LNCaP clone FGC (cell line): ENCODE results near the gene MAPRE2.

Source experiments
- DNase-seq: peaks from one replicate; pipeline ENCODE4 v3.0.0-alpha.2; 2011; ENCODE audit warnings: low read depth
- H3K4me3 ChIP-seq: 2 replicates; pipeline ENCODE4 v1.5.1; 2011; ENCODE audit warnings: mild to moderate bottlenecking, low read depth, low read length, control low read depth
- CTCF ChIP-seq: IDR thresholded peaks from 2 replicates; pipeline ENCODE4 v1.5.1; 2012; ENCODE audit warnings: mild to moderate bottlenecking; ENCODE audit not compliant: control insufficient read depth, insufficient read depth; ENCODE audit errors: extremely low read depth

Gene MAPRE2

GRCh38 chr18:35024965-35025364 lies 16.2 kb upstream of the MAPRE2 start:
- no peak overlapping the region for H3K4me3 ChIP-seq
- DNase-seq, result peak; percentile 71

GRCh38 chr18:35026407-35027061 lies 14.7 kb upstream of the MAPRE2 start:
- peak; percentile 55 for TF ChIP-seq CTCF
- no peak overlapping the region for H3K4me3 ChIP-seq
- no peak for DNase-seq

More at GRCh38 chr18:35024965-35025364, 16.2 kb upstream of the MAPRE2 start:
- no peak for TF ChIP-seq CTCF

GRCh38 chr18:35027206-35027605 lies 14.0 kb upstream of the MAPRE2 start:
- no peak for TF ChIP-seq CTCF
- DNase-seq, result no peak
- H3K4me3 ChIP-seq, result no peak overlapping the region

- no peak for DNase-seq
- TF ChIP-seq CTCF, result no peak
- H3K4me3 ChIP-seq, result no peak overlapping the region
Measured at GRCh38 chr18:35028536-35028935, 12.7 kb upstream of the MAPRE2 start.

GRCh38 chr18:35029103-35029502 lies 12.1 kb upstream of the MAPRE2 start:
- no peak overlapping the region for H3K4me3 ChIP-seq
- TF ChIP-seq CTCF, result no peak
- no peak for DNase-seq

- no peak overlapping the region for H3K4me3 ChIP-seq
- no peak for TF ChIP-seq CTCF
- DNase-seq, result no peak
Measured at GRCh38 chr18:35029770-35030169, 11.4 kb upstream of the MAPRE2 start.
